Gastrocnemius medialis (tissue), 4 donors: ENCODE data around the gene ANKRD27.
A peak's percentile ranks its signal among the peaks of the same experiment; 100 is the strongest.

ENCODE experiments used
- POLR2A ChIP-seq, 2 donors: fragments of 450-650 bp; IDR thresholded peaks; one replicate each; pipeline ENCODE4 v1.6.1; 2017; ENCODE audit warnings: antibody characterized with exemption in 2 of 2, mild to moderate bottlenecking in 2 of 2, moderate library complexity in 2 of 2
- TF ChIP-seq, protein P1 (sequence below), 5 experiments: fragments of 450-650 bp in 3 of 5; fragments of 200-600 bp in 2 of 5; sonication (generic) in 2 of 5; IDR thresholded peaks in 4 of 5; conservative IDR thresholded peaks in 1 of 5; 1 replicate in 4 of 5; 2 replicates in 1 of 5; pipeline ENCODE4 v1.5.1; 2016 to 2019; ENCODE audit warnings: antibody characterized with exemption in 5 of 5, mild to moderate bottlenecking in 3 of 5, moderate library complexity in 3 of 5

DNA sequence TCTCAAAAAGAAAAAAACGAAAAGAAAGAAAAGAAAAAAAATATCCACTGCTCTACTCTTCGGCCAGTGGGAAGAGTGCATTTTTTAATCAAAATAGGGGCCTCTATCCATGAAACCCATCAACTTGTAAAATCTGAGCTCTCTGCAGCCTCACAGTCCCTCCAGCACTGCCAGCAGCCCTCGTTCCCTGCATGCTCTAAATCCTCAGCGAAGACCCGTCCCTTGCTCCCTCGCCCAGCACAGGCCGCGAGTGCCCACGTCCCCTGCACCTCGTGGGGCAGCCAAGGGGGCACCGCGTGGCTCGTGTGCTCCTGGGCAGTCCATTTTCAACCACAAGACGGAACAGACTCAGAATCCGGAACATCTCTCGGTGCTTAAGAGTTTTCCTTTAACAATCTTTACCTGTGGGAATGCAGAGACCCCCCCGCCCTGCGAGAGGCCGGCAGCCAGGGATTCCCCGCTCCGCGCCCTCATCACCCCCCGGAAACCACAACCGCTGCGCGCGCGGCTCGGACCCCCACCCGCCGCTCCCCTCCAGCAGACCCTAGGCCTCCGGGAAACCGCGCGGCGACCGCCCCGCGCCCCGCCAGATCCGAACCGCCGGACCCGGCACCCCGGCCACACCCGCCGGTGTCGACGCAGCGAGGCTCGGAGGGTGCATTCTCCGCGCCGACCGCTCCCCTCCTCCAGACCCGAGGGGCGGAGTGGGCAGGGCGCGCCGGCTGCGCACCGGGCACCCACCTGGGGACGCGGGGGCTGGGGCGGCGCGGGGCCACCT, 638 bp downstream of the ANKRD27 start:
- TF ChIP-seq, protein P1, sequence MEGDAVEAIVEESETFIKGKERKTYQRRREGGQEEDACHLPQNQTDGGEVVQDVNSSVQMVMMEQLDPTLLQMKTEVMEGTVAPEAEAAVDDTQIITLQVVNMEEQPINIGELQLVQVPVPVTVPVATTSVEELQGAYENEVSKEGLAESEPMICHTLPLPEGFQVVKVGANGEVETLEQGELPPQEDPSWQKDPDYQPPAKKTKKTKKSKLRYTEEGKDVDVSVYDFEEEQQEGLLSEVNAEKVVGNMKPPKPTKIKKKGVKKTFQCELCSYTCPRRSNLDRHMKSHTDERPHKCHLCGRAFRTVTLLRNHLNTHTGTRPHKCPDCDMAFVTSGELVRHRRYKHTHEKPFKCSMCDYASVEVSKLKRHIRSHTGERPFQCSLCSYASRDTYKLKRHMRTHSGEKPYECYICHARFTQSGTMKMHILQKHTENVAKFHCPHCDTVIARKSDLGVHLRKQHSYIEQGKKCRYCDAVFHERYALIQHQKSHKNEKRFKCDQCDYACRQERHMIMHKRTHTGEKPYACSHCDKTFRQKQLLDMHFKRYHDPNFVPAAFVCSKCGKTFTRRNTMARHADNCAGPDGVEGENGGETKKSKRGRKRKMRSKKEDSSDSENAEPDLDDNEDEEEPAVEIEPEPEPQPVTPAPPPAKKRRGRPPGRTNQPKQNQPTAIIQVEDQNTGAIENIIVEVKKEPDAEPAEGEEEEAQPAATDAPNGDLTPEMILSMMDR (IDR thresholded peaks at IDR 0.05 in 4 of 5, conservative IDR thresholded peaks at IDR 0.05 in 1 of 5) = peak in 1 of 5 experiments; percentile 30
- no peak for TF ChIP-seq POLR2A (IDR thresholded peaks at IDR 0.05)
